ENCODE measurements around the gene COMMD1.
A peak's percentile ranks its signal among the peaks of the same experiment; 100 is the strongest.

COMMD1 gene

DNA sequence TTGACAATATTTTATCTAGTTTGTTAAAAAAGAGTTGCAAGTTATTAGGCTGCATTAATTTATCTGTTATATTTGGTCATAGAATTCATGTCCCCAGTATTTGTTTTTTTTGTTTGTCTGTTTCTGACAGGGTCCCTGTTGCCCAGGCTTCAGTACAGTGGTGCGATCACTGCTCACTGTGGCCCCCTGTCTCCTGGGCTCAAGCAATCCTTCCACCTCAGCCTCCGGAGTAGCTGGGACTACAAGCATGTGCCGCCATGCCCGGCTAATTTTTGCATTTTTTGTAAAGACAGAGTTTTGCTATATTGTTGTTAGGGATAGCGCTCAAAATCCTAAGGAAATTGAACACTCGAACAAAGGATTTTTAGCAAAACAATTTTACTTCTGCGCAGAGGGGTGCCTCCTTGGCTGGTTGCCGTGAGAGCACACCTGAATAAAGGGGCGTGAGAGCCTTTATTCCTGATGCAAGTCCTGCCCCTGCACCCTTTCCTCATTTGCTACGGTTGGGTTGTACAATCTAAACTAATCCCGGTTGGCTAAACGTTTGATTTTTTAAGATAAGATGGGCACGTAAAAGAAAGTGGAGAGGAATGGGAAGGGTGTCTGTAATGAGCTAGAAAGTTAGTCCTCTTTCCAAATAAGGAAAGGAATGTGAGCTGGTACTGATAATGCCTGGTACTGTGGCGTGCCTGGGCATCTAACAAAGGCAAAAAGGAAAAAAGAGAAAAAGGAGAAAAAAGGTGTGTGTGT is 65.5 kb downstream of the COMMD1 start (continued):
- TF ChIP-seq ZBTB17 (tag by site-specific recombination; IDR thresholded peaks at IDR 0.05) (peak; percentile 64), ZNF112 (tag by site-specific recombination; IDR thresholded peaks at IDR 0.05) (no peak), ZIC2 (tag by site-specific recombination; IDR thresholded peaks at IDR 0.05) (no peak)

DNA sequence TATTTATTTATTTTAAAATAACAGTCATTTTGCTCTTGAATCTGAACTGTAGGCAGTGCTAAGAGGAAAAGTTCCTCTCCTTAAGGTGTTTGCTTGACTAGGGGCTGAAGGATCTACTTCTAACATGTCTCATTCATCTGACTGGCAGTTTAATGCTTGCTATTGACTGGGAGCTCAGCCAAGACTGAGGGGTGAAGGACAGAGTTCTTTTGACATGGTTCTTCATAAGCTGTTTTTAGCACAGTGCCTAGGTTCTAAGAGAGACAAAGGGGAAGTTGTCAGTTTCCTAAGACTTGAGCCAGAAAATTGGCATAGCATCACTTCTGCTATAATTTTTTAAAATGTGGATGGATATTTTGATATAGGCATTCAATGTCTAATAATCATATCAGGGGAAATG is 73.0 kb downstream of the COMMD1 start:
- no peak for TF ChIP-seq HOXA7 (CRISPR knock-in tag; IDR thresholded peaks at IDR 0.05; ENCODE audit: borderline replicate concordance)

DNA sequence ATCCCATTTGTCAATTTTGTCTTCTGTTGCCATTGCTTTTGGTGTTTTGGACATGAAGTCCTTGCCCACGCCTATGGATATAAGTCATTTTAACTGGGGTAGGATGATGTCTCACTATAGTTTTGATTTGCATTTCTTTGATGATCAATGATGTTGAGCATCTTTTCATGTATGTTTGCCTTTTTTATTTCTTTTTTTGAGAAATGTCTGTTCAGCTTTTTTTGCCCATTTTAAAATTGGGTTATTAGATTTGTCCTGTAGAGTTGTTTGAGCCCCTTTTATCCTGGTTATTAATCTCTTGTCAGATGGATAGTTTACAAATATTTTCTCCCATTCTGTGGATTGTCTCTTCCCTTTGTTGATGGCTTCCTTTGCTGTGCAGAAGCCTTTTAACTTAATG is 75.3 kb downstream of the COMMD1 start:
- POLR2A ChIA-PET = no interaction called here
- H3K9me3 ChIP-seq (ENCODE audit: control insufficient read depth, insufficient read depth, low read depth, low read length) = no peaks in the 10 kb centered on the region
- CTCF ChIA-PET = no interaction called here
- H3K4me3 ChIP-seq (ENCODE audit: low read depth, low read length) = no peak overlapping the region
- peaks cover 7% of the 10 kb centered on the region; the same call in 1 of the 2 replicates for H3K4me1 ChIP-seq (ENCODE audit: control insufficient read depth, insufficient read depth, low read length)
- H3K36me3 ChIP-seq (ENCODE audit: control insufficient read depth in 2 of 2, insufficient read depth in 1 of 2, low read length in 2 of 2) = no peaks in the 10 kb centered on the region
- no peak overlapping the region for H3K27ac ChIP-seq (ENCODE audit: extremely low read depth, low read depth, low read length)
- TF ChIP-seq ZSCAN30 (tag by site-specific recombination; IDR thresholded peaks at IDR 0.05) (no peak), EGR2 (tag by site-specific recombination; IDR thresholded peaks at IDR 0.05; ENCODE audit: low read depth) (no peak), ZNF302 (tag by site-specific recombination; IDR thresholded peaks at IDR 0.05; ENCODE audit: low read depth) (no peak), KLF16 (tag by site-specific recombination; IDR thresholded peaks at IDR 0.05) (no peak), ZNF404 (tag by site-specific recombination; IDR thresholded peaks at IDR 0.05) (no peak), ZNF214 (tag by site-specific recombination; IDR thresholded peaks at IDR 0.05; ENCODE audit: borderline replicate concordance) (no peak), ZNF776 (tag by site-specific recombination; IDR thresholded peaks at IDR 0.05; ENCODE audit: borderline replicate concordance) (no peak), ZNF664 (tag by site-specific recombination; IDR thresholded peaks at IDR 0.05) (no peak)
- TF ChIP-seq, protein P1, sequence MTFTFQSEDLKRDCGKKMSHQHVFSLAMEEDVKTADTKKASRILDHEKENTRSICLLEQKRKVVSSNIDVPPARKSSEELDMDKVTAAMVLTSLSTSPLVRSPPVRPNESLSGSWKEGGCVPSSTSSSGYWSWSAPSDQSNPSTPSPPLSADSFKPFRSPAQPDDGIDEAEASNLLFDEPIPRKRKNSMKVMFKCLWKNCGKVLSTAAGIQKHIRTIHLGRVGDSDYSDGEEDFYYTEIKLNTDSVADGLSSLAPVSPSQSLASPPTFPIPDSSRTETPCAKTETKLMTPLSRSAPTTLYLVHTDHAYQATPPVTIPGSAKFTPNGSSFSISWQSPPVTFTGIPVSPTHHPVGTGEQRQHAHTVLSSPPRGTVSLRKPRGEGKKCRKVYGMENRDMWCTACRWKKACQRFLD (tag by site-specific recombination; IDR thresholded peaks at IDR 0.05) = no peak
- TF ChIP-seq, protein P2, sequence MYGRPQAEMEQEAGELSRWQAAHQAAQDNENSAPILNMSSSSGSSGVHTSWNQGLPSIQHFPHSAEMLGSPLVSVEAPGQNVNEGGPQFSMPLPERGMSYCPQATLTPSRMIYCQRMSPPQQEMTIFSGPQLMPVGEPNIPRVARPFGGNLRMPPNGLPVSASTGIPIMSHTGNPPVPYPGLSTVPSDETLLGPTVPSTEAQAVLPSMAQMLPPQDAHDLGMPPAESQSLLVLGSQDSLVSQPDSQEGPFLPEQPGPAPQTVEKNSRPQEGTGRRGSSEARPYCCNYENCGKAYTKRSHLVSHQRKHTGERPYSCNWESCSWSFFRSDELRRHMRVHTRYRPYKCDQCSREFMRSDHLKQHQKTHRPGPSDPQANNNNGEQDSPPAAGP (tag by site-specific recombination; IDR thresholded peaks at IDR 0.05) = no peak
- TF ChIP-seq, protein P3, sequence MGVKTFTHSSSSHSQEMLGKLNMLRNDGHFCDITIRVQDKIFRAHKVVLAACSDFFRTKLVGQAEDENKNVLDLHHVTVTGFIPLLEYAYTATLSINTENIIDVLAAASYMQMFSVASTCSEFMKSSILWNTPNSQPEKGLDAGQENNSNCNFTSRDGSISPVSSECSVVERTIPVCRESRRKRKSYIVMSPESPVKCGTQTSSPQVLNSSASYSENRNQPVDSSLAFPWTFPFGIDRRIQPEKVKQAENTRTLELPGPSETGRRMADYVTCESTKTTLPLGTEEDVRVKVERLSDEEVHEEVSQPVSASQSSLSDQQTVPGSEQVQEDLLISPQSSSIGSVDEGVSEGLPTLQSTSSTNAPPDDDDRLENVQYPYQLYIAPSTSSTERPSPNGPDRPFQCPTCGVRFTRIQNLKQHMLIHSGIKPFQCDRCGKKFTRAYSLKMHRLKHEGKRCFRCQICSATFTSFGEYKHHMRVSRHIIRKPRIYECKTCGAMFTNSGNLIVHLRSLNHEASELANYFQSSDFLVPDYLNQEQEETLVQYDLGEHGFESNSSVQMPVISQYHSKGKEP (tag by site-specific recombination; IDR thresholded peaks at IDR 0.05) = no peak
- TF ChIP-seq, protein P4, sequence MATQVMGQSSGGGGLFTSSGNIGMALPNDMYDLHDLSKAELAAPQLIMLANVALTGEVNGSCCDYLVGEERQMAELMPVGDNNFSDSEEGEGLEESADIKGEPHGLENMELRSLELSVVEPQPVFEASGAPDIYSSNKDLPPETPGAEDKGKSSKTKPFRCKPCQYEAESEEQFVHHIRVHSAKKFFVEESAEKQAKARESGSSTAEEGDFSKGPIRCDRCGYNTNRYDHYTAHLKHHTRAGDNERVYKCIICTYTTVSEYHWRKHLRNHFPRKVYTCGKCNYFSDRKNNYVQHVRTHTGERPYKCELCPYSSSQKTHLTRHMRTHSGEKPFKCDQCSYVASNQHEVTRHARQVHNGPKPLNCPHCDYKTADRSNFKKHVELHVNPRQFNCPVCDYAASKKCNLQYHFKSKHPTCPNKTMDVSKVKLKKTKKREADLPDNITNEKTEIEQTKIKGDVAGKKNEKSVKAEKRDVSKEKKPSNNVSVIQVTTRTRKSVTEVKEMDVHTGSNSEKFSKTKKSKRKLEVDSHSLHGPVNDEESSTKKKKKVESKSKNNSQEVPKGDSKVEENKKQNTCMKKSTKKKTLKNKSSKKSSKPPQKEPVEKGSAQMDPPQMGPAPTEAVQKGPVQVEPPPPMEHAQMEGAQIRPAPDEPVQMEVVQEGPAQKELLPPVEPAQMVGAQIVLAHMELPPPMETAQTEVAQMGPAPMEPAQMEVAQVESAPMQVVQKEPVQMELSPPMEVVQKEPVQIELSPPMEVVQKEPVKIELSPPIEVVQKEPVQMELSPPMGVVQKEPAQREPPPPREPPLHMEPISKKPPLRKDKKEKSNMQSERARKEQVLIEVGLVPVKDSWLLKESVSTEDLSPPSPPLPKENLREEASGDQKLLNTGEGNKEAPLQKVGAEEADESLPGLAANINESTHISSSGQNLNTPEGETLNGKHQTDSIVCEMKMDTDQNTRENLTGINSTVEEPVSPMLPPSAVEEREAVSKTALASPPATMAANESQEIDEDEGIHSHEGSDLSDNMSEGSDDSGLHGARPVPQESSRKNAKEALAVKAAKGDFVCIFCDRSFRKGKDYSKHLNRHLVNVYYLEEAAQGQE (tag by site-specific recombination; IDR thresholded peaks at IDR 0.05) = no peak
- TF ChIP-seq, protein P5, sequence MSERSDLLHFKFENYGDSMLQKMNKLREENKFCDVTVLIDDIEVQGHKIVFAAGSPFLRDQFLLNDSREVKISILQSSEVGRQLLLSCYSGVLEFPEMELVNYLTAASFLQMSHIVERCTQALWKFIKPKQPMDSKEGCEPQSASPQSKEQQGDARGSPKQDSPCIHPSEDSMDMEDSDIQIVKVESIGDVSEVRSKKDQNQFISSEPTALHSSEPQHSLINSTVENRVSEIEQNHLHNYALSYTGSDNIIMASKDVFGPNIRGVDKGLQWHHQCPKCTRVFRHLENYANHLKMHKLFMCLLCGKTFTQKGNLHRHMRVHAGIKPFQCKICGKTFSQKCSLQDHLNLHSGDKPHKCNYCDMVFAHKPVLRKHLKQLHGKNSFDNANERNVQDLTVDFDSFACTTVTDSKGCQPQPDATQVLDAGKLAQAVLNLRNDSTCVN (tag by site-specific recombination; optimal IDR thresholded peaks at IDR 0.05) = no peak
- TF ChIP-seq, protein P6, sequence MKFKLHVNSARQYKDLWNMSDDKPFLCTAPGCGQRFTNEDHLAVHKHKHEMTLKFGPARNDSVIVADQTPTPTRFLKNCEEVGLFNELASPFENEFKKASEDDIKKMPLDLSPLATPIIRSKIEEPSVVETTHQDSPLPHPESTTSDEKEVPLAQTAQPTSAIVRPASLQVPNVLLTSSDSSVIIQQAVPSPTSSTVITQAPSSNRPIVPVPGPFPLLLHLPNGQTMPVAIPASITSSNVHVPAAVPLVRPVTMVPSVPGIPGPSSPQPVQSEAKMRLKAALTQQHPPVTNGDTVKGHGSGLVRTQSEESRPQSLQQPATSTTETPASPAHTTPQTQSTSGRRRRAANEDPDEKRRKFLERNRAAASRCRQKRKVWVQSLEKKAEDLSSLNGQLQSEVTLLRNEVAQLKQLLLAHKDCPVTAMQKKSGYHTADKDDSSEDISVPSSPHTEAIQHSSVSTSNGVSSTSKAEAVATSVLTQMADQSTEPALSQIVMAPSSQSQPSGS (tag by site-specific recombination; IDR thresholded peaks at IDR 0.05; ENCODE audit: low read depth) = no peak

More for the DNA sequence above, 73.0 kb downstream of the COMMD1 start:
- CTCF ChIA-PET = interaction anchor here (1.0 kb wide), 1 partner anchor 433 kb away, joined by 4 read pairs; no protein-coding TSS in a partner anchor
- Histone ChIP-seq H3K27ac (ENCODE audit: extremely low read depth, low read depth, low read length) (no peak overlapping the region), H3K4me3 (ENCODE audit: low read depth, low read length) (no peak overlapping the region), H3K36me3 (ENCODE audit: control insufficient read depth in 2 of 2, insufficient read depth in 1 of 2, low read length in 2 of 2) (no peaks in the 10 kb centered on the region), H3K4me1 (ENCODE audit: control insufficient read depth, insufficient read depth, low read length) (peaks cover 7% of the 10 kb centered on the region; the same call in 1 of the 2 replicates), H3K9me3 (ENCODE audit: control insufficient read depth, insufficient read depth, low read depth, low read length) (no peaks in the 10 kb centered on the region)
- POLR2A ChIA-PET = no interaction called here
